ENCODE data around the gene TDRD5.

The TDRD5 gene

GRCh38 chr1:179731643-179732042 is 140.0 kb downstream of the TDRD5 start:
- Histone ChIP-seq H3K4me3 (ENCODE audit: low read depth in 1 of 2, low read length in 2 of 2) (no peak overlapping the region), H3K36me3 (ENCODE audit: control insufficient read depth in 1 of 2, insufficient read depth in 2 of 2, low read length in 2 of 2) (no peaks in the 10 kb centered on the region), H3K27ac (ENCODE audit: low read depth, low read length) (no peak overlapping the region), H3K27me3 (ENCODE audit: control insufficient read depth in 1 of 2, insufficient read depth in 2 of 2, low read length in 2 of 2) (peaks cover 0 to 4% of the 10 kb centered on the region in 2 donors), H3K9ac (ENCODE audit: low read depth in 1 of 2, low read length in 2 of 2) (no peak overlapping the region), H3K9me3 (ENCODE audit: control insufficient read depth in 1 of 2, low read length in 2 of 2) (no peaks in the 10 kb centered on the region), H3K4me1 (ENCODE audit: control insufficient read depth in 1 of 2, insufficient read depth in 2 of 2, low read length in 2 of 2) (no peaks in the 10 kb centered on the region)

Measured in duodenal mucosa (tissue), 2 donors.